K562 (cell line): Measurements from ENCODE around the gene MTA1. TPM values are rescaled to one million over a fixed set of nuclear protein-coding genes. Genes with fewer than 3 reads are reported as not detected.
A peak's percentile ranks its signal among the peaks of the same experiment; 100 is the strongest.

Experiments used
- ARID3A ChIP-seq: IDR thresholded peaks from 2 replicates; pipeline ENCODE4 v1.6.1; 2012; ENCODE audit warnings: low read depth, low read length, improper control_type of control experiment, borderline replicate concordance
- BRD4 ChIP-seq: fragments of 200-600 bp; sonication (generic); IDR thresholded peaks from 2 replicates; pipeline ENCODE4 v1.6.1; 2017; ENCODE audit warnings: inconsistent platforms
- CBFB ChIP-seq: sonication (generic); formaldehyde crosslinking; IDR thresholded peaks from 2 replicates; pipeline ENCODE4 v1.4.0; 2020; ENCODE audit warnings: mild to moderate bottlenecking, missing genetic modification reagents
- E2F3 ChIP-seq: fragments of 250-450 bp; sonication (Bioruptor Pico); IDR thresholded peaks from 2 replicates; pipeline ENCODE4 v1.4.0; 2020; ENCODE audit warnings: mild to moderate bottlenecking
- GABPA ChIP-seq: fragments of 200-800 bp; sonication (Bioruptor generic); conservative IDR thresholded peaks from 2 replicates; pipeline ENCODE4 v1.6.1; 2016; ENCODE audit warnings: low read depth, missing genetic modification characterization, missing compliant biosample characterization
- HDAC2 ChIP-seq: fragments of 450-650 bp; IDR thresholded peaks from 2 replicates; pipeline ENCODE4 v1.6.1; 2016; ENCODE audit warnings: mild to moderate bottlenecking
- HDAC6 ChIP-seq: IDR thresholded peaks from 2 replicates; pipeline ENCODE4 v1.6.1; 2012; ENCODE audit warnings: low read depth, mild to moderate bottlenecking, control low read depth, inconsistent platforms, low read length, moderate library complexity
- MTA1 ChIP-seq: fragments of 450-650 bp; IDR thresholded peaks from 2 replicates; pipeline ENCODE4 v1.6.1; 2017; ENCODE audit warnings: borderline replicate concordance
- NR4A1 ChIP-seq, 2 experiments: fragments of 250-450 bp in 1 of 2; fragments of 450-650 bp in 1 of 2; sonication (Bioruptor Pico) in 1 of 2; IDR thresholded peaks; 2 replicates each; pipeline versions ENCODE4 v1.4.0 to v1.6.1; 2016 to 2020; ENCODE audit warnings: mild to moderate bottlenecking in 2 of 2, missing compliant biosample characterization in 1 of 2, missing genetic modification characterization in 1 of 2, moderate library complexity in 1 of 2
- RBM39 ChIP-seq: fragments of 200-400 bp; formaldehyde crosslinking; optimal IDR thresholded peaks from 2 replicates; pipeline ENCODE3; 2018; ENCODE audit warnings: low read depth, low read length
- SETDB1 ChIP-seq: IDR thresholded peaks from one replicate; pipeline ENCODE4 v1.6.1; 2012; ENCODE audit warnings: low read length, control low read depth, inconsistent platforms
- SMAD1 ChIP-seq: fragments of 150-350 bp; IDR thresholded peaks from 2 replicates; pipeline ENCODE4 v1.6.1; 2014; ENCODE audit warnings: low read length, low read depth; ENCODE audit not compliant: partially characterized antibody
- TARDBP ChIP-seq: fragments of 450-650 bp; IDR thresholded peaks from 2 replicates; pipeline ENCODE4 v1.6.1; 2016
- TRIM28 ChIP-seq: fragments of 450-650 bp; IDR thresholded peaks from 2 replicates; pipeline ENCODE4 v1.6.1; 2017
- UBTF ChIP-seq, 2 experiments: IDR thresholded peaks; 2 replicates each; pipeline ENCODE4 v1.6.1; 2012; ENCODE audit warnings: improper control_type of control experiment in 2 of 2, low read depth in 2 of 2, low read length in 2 of 2, borderline replicate concordance in 1 of 2
- ZBTB2 ChIP-seq: fragments of 450-650 bp; IDR thresholded peaks from 2 replicates; pipeline ENCODE4 v1.6.1; 2016; ENCODE audit warnings: antibody characterized with exemption
- ZEB2 ChIP-seq: fragments of 450-650 bp; IDR thresholded peaks from 2 replicates; pipeline ENCODE4 v1.6.1; 2016
- ZNF184 ChIP-seq: sonication (generic); formaldehyde crosslinking; IDR thresholded peaks from 2 replicates; pipeline ENCODE4 v1.5.0; 2020; ENCODE audit warnings: missing genetic modification reagents
- ZNF324 ChIP-seq: fragments of 250-450 bp; sonication (Bioruptor Pico); IDR thresholded peaks from 2 replicates; pipeline ENCODE4 v1.4.0; 2020; ENCODE audit warnings: mild to moderate bottlenecking
- ZNF512 ChIP-seq: IDR thresholded peaks from 2 replicates; pipeline ENCODE4 v1.6.1; 2016; ENCODE audit warnings: missing genetic modification characterization, missing compliant biosample characterization
- ZNF551 ChIP-seq: fragments of 250-450 bp; sonication (Bioruptor Pico); IDR thresholded peaks from 2 replicates; pipeline ENCODE4 v1.5.0; 2021; ENCODE audit warnings: mild to moderate bottlenecking, moderate library complexity
- ZNF707 ChIP-seq: fragments of 250-450 bp; sonication (Bioruptor Pico); conservative IDR thresholded peaks from 2 replicates; pipeline ENCODE4 v1.8.0; 2022; ENCODE audit warnings: inconsistent platforms, mild to moderate bottlenecking, moderate library complexity
- polyA plus RNA-seq, 8 experiments: library from polyadenylated mRNA; depleted of rRNA in 4 of 8; stranded (reverse) in 5 of 8; unstranded in 3 of 8; fragments of >200 nt; fragmentation: Nextera tagmentation in 2 of 8; fragmentation: Illumina TruSeq in 1 of 8; extraction: Ambion mirVana in 2 of 8; extraction: Trizol in 1 of 8; gene quantifications; 2 replicates each; pipeline versions ENCODE4 v1.2.1 to v1.2.3, GENCODE V29; 2011 to 2014; ENCODE audit warnings: inconsistent platforms in 1 of 8, missing spikeins in 1 of 8
- total RNA-seq, 7 experiments: library from RNA; depleted of rRNA in 6 of 7; stranded (reverse); fragments of >200 nt in 6 of 7; fragmentation: Illumina TruSeq in 2 of 7; extraction: Trizol in 2 of 7; gene quantifications; 2 replicates each; pipeline versions ENCODE4 v1.2.1 to v1.2.3, GENCODE V29; 2011 to 2021; ENCODE audit warnings: low replicate concordance in 1 of 7

MTA1 gene
- total and polyA plus RNA-seq, 9 of the 15 experiments (the other 6 are each of a cell fraction or from before 2014, with no cell fraction given): 0.13 to 118 (median 32.3) TPM

- TF ChIP-seq SMAD1: no peak
- TF ChIP-seq HDAC6: no peak
- TF ChIP-seq TARDBP: no peak
- TF ChIP-seq E2F3: no peak
- TF ChIP-seq MTA1: no peak
- TF ChIP-seq GABPA (tag): peak; percentile 38; the same call in 1 of the 2 replicates
- TF ChIP-seq ZNF324: no peak
- TF ChIP-seq ZNF512 (tag): no peak
- no peak for TF ChIP-seq SETDB1
- TF ChIP-seq ZNF707: no peak
- TF ChIP-seq UBTF (IDR thresholded peaks at IDR 0.05; ENCODE audit: borderline replicate concordance in 1 of 2, low read depth in 2 of 2, low read length in 2 of 2): no peak
- no peak for TF ChIP-seq ARID3A
- TF ChIP-seq HDAC2: no peak
- TF ChIP-seq CBFB: peak; percentile 58; the same call in 1 of the 2 replicates
- TF ChIP-seq BRD4: peak; percentile 64; the same call in 1 of the 2 replicates
- TF ChIP-seq RBM39: no peak
- TF ChIP-seq TRIM28: peak; percentile 72
- no peak for TF ChIP-seq ZNF551 (CRISPR knock-in tag)
- no peak for TF ChIP-seq NR4A1 (CRISPR knock-in tag; IDR thresholded peaks at IDR 0.05)
- TF ChIP-seq NR4A1 (tag; IDR thresholded peaks at IDR 0.05): no peak
- TF ChIP-seq ZEB2: 0 out of 2 replicates have a peak, but pooled peaks have one; percentile 20
- peak; percentile 71; the same call in 1 of the 2 replicates for TF ChIP-seq ZBTB2
- TF ChIP-seq ZNF184 (CRISPR knock-in tag): no peak
Observed at GRCh38 chr14:105480807-105481801, 61.5 kb downstream of the MTA1 start (continued).
